ENCODE measurements around the gene SLC24A3.

DNA sequence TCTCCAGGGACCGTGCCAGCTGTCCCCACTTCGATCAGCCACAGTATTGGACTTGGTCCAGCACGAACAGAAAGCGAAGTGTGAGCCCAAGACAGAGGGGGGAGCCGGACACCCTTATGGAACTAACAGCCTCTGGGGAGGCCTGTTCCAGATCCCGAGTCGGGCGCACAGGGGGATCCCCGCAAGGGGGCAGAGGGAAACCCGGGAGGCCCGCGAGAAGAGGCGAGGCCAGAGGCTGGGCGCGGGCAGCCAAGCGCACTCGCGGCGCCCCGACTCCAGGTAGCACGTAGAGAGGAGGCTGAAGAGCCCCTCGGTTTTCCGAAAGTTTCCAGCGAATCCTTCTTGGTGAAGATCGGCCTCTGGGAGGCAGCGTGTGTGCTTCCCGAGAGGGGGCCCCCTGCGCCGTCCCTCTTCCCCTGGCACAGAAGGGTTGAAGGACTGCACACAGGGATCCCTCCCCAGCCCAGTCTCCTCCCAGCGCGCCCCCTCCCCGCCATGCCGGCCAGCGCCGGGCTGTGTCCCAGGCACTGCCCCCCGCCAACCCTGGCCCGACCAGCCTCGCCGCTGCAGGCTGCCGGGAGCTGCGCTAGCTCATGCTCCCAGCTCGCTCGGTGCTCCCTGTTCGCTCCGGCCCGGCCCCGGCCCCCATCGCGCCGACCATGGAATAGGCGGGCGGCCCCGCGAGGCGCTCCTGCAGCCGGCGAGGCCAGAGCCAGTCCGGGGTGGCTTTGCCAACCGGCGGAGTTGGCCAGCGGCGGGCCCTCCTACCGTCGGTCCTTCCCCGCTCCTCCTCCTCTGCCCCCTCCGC is 577 bp upstream of the SLC24A3 start:
- peak; percentile 64 for TF ChIP-seq EZH2 (IDR thresholded peaks at IDR 0.05; ENCODE audit: insufficient read depth, poor library complexity, severe bottlenecking)
- TF ChIP-seq EZH2phosphoT487 (IDR thresholded peaks at IDR 0.05; ENCODE audit: insufficient read depth, low read depth) = no peak
